HG02981 (cell line): Measurements from ENCODE around the gene MAPK6.
"Not testable (repeated sequence)": the region's sequence is repeated elsewhere in the genome, so short reads cannot be mapped to it uniquely, and the experiment has no call there.

Experiments used
- ATAC-seq: cut with Tn5 transposase; IDR thresholded peaks from one replicate; pipeline ENCODE4 v1.9.1; 2021; ENCODE audit warnings: mild to moderate bottlenecking, moderate library complexity; ENCODE audit not compliant: unreplicated experiment

Gene MAPK6

DNA sequence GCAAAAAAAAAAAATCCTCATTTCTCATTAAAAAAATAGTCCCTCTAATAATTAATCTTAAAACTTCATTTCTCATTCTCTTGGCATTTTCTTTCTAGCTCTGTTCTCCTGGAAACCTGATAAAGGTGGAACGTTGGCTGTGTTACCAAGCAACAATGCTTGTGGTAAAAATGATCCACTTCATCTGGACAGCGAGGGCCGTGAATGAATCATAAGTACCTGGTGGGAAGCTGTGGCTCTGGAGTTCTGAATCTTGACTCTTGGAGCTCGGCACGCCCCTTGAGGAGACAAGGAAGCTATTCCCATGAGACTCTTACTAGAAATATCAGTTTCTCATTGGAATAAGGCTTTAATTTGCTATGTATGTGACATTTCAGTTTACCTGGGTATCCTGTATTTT lies 61.0 kb downstream of the MAPK6 start:
- no peak for ATAC-seq

DNA sequence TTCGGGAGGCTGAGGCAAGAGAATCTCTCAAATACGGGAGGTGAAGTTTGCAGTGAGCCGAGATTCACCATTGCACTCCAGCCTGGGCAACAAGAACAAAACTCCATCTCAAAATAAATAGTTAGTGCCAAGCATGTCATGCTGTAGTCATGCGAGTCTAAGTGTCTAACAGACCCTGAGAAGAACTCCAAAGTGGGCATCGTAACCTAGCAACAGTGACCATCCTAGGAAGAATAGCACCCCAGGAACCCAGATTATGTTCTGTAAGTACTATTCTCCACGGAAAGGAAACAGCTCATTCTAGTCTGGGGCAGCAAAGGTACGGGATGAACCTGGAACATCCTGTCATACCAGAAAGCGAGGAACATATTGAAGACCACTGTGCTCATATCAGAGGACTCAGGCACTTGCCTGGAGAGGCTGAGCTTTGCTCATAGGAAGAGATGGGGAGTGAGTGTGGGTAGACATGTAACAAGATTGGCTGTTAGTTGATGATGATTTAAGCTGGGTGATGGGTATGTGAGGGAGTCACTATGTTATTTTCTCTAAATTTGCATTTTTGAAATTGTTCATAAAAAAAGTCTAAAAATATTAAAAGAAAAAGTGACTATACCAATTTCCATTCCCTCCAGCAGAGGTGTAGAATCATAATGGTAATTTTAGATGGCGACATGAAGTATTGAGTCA lies 61.8 kb downstream of the MAPK6 start:
- ATAC-seq, result no peak

DNA sequence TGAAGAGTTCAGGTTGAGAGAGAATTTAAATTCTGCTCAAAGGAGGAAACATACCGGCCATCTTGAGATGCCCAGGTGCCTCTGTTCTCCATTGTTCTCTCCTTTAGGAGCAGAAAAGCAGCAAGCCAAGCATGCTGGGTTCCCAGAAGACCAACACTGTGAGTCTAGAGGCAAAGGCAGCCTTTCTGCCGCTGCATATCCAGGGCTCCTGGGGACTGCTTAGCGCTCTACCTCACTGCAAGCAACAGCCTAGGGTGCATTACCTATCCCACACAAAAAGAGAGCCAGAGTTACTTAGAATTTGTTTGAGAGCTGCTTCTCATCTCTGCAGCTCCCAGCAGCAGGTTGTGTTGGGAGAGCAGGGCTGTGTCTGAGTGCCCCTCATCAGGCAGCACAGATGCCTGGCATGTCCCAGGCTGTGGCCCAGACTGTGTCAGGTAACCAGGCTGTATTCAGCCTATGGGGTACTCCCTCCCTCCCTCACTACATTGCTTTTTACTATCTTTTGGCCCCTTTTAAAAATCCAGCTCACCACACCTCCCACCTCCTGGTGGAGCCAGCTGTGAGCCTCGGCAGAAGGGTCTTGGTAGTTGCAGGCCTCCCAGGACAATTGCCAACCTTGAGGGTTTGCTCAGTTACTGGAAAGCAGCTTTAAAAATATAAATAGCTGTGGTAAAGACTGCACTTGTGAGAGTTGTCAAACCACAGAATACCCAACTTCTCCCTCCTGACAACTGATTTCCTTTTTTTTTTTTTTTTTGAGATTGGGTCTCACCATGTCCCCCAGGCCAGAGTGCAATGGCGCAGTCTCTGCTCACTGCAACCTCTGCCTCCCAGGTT lies 63.4 kb downstream of the MAPK6 start:
- ATAC-seq, result no peak

DNA sequence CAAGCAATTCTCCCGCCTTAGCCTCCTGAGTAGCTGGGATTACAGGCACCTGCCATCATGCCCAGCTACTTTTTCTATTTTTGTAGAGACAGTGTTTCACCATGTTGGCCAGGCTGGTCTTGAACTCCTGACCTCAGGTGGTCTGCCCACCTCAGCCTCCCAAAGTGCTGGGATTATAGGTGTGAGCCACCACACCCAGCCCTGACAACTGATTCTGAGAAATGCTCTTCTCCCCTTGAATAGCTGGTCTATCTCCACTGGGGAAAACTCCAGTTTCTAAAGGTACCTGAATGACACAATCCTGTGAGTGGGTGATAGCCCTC lies 64.0 kb downstream of the MAPK6 start:
- ATAC-seq, result not testable (repeated sequence)

DNA sequence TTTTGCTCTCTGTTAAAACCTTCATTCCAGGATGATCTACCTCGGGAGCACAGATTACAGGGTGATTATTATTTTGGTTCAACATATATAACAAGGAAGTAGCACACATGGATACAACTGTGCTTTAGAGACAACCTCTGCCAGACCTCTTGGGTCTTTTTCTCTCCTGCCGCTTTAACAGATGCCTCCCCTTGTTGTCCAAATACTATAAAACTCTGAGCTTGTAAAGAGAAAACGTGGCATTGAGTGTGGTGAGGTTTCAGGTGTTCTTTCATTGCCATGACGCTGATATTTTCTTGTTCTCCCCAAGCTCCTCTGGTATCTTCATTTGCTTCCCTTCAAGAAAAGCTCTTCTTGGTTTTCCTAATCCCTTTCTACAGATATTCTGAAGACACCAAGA lies 64.6 kb downstream of the MAPK6 start:
- no peak for ATAC-seq

DNA sequence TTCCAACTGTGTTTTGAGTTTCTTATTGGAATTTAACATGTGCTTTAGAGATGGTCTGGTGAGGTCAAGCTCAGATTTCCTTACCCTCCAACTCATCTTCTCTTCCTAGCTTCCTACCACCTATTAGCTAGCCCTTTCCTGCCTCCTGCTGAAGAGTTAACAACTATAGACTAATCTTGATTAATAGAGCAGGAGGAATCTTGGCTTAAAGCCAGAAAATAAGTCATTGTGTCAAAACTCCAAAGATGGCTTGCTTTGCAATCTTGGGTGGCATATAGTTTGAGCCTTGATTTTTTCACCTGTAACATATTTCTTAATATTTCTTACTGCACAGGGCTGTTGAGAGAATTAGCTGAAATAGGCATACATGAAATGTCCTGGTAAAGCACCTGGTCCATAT lies 66.3 kb downstream of the MAPK6 start:
- no peak for ATAC-seq

DNA sequence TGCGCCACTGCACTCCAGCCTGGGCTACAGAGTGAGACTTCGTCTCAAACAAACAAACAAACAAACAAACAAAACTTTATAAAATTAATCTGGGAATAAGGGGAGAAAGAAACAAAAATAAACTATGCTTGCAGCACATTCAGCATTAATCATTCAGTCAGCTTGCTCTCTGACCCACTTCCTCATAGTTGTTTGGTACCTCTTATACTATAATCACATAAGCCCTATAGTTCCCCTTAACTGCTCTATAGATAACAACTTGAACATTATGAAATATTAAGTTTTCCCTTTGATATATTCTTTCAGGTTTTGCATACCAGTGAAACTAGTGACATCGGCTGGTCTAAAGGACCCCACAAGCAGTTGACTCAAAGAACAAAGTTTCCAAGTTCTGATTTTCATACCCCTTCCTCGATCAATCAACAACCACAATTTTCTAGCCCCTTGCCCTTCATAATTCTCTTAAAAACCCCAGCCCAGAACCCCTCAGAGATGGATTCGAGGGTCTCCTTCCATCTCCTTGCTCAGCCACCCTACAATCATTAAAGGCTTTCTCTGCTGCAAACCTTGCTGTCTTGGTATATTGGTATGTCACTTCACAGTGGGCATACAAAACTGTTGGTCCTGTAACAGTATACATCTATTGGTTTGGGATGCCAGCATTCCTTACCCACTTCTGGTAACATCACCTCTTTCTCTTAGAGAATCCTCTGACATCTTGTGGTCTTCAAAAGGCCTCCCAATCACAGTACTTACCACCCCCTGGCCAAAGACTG lies 67.2 kb downstream of the MAPK6 start:
- no peak for ATAC-seq

DNA sequence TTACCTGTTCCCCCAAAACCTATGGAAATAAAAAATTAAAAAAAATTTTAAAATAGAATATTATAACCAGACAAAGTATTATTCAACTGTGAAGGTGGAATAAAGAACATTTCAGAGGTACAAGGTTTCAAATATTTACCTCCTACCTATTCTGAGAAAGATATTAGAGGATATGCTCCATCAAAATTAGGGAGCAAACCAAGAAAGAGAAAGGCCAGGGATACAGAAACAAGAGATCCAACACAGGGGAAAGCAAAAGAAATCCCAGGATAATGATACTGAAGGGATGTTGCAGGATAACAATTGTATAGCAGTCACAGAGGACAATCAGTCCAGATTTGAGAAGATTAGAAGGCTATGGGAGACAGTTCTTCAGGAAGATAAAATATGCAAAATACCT lies 71.2 kb downstream of the MAPK6 start:
- ATAC-seq, result no peak

DNA sequence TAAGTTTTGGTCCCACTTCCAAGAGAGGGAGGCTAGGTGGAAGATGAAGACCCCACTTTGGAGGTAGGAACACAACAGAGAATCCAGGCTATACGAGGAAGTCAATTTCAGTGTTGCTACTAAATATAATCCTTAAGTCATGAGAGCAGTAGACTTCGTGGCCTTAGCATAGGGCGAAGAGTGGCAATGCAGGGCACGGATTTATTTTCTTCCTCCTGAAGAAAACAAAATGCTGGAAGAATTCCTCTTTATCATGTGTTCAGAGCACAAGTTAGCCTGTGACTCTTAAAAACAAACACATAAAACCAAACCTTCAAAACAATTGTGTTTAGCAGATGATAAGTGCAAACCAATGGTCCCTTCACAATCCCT lies 74.1 kb downstream of the MAPK6 start:
- no peak for ATAC-seq

DNA sequence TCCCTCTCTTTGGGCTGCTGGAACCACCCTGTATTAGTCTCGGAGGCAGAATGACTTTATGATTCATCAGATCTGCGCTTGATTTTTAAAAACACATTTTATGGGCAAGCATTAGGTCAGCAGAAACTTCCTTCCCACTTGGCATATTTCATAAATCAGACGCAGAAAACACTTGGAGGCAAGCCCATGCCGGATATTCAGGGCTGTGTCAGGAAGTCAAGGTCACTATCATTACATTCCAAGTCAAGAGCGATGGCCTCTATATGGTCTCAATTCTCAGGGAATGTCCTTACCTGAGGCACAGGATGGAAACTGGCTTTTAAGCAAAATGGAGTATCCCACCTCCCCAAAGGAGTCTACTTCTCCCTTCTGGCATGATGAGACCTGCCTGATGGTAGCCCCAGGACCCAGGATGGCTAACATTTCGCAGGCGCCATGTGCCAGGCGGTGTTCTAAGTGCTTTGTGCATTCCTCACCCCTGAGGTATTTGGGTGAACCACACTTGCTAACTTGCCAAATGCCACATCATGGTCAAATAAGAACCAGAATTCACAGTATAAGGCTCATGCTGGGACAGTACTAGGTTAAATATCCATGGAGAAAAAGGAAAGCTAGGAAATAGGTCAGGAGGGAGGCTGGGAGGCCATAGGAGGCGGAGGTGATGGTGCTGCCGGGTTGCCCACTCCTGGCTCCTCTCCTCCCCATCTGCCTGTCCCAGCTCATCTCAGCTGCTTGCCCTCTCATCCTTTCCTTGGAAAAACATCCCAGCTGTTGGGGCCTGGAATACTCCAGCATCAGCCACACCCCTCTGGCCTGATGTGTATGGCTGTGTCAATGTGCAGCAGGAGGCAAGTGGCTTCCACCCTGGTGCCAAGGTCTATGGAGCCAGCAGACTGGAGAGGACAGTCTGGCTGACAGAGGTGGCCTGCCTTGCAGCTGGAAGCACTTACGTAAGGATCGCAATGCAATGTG lies 74.8 kb downstream of the MAPK6 start:
- ATAC-seq, result no peak

DNA sequence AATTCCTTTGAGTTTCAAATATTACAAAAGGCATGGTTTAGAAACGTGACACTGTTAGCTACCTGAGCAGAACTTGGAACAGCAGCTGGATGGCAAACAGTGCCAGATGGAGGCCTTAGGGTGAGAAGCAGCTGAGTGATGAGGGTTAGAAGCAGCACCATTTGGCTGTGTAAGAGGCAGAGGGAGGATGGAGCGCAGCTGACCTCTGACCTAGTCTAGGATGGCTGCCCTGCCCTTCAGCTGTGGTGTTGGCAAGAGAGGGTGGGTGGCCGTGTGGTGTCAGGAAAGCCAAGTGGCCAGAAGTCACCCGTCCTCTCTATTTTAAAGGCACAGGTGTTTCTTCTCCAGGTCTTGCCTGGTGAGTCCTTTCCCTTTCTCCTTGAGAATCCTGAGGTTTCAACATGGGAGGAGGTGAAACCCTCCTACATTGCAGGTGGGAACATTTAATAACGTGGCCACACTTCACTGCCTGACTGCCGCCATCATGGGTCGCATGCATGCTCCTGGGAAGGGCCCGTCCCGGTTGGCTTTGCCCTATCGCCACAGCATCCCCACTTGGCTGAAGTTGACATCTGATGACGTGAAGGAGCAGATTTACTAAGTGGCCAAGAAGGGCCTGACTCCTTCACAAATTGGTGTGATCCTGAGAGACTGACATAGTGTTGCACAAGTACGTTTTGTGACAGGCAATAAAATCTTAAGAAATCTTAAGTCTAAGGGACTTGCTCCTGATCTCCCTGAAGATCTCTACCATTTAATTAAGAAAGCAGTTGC lies 76.0 kb downstream of the MAPK6 start:
- no peak for ATAC-seq

DNA sequence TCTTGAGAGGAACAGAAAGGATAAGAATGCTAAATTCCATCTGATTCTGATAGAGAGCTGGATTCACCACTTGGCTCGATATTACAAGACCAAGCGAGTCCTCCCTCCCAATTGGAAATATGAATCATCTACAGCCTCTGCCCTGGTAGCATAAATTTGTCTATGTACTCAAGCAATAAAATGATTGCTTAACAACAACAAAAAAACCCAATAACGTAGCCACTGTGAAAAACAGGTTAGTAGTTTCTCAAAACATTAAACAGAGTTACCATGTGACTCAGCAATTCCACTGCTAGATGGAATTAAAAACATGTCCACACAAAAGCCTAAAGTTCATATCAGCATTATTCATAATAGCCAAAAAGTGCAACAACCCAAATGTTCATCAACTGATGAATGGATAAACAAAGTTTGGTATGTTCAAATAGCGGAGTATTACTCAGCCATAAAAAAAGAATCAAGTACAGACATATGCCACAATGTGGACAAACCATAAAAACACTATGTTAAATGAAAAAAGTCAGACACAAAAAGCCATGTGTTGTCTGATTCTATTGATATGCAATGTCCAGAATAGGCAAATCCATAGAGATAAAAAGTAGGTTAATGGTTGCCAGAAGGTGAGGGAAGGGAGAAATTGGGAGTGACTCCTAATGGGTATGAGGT lies 76.7 kb downstream of the MAPK6 start:
- ATAC-seq, result no peak

DNA sequence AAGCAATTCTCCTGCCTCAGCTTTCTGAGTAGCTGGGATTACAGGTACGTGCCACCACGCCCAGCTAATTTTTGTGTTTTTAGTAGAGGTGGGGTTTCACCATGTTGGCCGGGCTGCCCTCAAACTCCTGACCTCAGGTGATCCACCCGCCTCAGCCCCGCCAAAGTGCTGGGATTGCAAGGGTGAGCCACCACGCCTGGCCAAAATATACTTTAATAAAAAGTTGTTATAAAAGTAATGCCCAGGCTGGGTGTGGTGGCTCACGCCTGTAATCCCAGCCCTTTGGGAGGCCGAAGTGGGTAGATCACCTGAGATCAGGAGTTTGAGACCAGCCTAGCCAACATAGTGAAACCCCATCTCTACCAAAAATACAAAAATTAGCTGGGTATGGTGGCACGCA lies 77.5 kb downstream of the MAPK6 start:
- not testable (repeated sequence) for ATAC-seq

DNA sequence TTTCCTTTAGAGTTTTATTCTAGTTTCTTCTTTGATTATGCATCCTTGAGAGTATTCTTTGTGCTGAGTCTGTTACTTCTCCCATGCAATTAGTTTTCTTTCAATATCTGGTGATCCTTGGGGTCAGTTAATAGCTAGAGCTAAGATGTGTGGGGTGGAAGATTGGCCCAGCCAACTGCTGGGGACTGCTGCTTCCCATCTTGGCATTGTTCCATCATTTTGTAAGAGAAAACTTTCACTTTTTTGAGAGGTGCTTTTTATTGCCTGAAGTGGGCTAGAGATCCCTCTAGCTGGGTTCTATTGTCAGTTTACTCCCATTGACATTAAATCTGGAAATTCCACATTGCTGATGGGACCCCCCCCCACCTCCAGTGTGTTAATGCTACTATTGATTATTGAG lies 78.2 kb downstream of the MAPK6 start:
- no peak for ATAC-seq

DNA sequence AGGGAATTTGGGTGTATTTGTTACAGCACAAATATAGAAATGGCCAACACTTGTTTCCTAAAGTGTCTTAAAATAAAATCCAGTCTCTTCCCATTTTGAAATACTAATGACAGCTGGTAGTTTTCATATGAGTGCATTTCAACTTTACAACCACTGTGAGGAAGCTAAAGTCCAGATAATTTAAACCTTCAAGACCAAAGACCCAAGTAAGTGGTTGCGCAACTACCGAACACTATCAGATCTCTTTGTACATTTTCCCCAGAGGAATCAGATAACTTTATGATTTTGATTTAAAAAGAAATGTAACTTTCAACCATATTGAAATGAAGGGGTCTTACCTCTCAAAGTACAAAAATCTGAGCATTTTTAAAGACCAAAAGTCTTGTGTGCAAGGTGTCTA lies 79.3 kb downstream of the MAPK6 start:
- no peak for ATAC-seq

DNA sequence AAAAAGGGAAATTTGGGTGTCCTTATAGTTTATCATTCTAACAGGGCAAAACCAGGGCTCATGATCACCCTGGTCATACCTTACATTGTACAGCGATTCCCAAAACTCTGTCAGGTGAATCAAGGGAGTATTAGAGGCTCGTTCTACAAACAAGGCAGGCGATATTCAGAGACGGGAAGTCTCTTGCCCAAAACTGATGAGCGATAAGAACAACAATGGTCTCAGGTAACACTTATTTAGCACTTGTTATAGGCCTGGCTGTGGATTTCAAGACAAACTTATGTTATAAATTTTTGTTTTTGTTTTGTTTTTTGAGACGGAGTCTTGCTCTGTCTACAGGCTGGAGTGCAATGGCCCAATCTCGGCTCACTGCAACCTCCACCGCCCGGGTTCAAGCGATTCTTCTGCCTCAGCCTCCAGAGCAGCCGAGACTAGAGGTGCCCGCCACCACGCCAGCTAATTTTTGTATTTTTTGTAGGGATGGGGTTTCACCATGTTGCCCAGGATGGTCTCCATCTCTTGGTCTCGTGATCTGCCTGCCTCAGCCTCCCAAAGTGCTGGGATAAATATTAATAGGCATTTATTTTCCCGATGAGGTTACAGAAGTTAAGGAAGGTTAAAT lies 80.7 kb downstream of the MAPK6 start:
- ATAC-seq, result no peak

DNA sequence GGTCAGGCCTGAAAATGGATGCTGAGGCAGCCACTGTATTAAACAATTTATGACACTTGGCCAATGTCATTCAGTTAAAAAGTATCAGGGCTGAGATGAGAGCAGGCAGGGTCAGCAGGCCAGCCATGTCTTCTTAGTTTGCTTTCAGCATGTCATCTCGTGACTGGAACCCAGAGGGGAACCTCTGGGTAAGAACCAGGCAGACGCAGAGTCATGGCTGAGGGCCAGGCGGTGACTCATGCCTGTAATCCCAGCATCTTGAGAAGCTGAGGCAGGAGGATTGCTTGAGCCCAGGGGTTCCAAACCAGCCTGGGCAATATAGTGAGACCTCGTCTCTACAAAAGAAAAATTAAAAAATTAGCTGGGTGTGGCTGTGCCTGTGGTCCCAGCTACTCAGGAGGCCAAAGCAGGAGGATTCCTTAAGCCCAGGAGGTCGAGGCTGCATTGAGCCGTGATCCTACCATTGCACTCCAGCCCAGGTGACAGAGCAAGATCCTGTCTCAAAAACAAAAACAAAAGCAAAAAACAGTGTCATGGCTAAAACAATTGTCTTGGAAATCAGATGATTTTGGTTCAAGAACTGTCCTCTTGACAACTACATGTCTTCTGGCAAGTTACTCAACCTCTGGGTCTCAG lies 81.9 kb downstream of the MAPK6 start:
- ATAC-seq, result no peak

DNA sequence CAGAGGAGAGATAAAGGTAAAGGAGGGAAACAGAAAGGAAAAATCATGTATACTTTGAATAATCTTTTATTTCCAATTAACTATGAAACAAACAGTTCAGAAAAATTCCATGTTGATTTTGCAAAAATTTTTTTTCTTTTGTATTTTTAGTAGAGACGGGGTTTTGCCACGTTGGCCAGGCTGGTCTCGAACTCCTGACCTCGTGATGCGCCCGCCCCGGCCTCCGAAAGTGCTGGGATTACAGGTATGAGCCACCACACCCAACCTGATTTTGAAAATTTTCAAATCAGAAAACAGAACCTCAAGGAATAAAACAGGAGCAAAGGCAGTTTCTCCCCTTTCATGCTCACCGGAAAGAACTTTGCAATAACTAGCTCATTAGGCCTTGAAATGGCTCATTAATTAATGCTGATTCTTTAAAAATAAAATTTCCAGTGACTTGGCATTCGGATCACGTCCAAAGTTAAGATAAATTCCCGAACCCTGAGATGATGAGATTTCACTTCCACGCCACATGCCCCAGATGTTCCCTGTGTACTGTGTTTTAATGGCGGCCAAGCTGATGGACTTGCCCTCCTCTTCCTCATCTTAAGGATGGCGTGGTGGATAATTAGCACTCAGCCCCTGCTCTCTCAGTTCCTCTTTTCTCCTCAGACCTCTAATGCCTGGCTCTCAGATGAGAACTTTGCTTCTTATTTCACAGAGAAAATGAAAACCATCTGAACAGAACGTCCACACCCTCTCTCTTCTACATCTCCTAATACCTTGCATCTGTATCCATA lies 82.7 kb downstream of the MAPK6 start:
- ATAC-seq, result no peak
